PC-9 (cell line): ENCODE measurements around the gene TBPL2.

Experiments used
- CTCF ChIP-seq: fragments of 200-600 bp; sonication (generic); conservative IDR thresholded peaks from 2 replicates; pipeline ENCODE4 v1.6.1; 2017; ENCODE audit warnings: mixed run types, antibody characterized with exemption, mild to moderate bottlenecking, moderate library complexity
- EZH2 ChIP-seq: fragments of 200-600 bp; sonication (generic); IDR thresholded peaks from 2 replicates; pipeline ENCODE4 v1.8.0; 2017; ENCODE audit warnings: antibody characterized with exemption, low read depth

DNA sequence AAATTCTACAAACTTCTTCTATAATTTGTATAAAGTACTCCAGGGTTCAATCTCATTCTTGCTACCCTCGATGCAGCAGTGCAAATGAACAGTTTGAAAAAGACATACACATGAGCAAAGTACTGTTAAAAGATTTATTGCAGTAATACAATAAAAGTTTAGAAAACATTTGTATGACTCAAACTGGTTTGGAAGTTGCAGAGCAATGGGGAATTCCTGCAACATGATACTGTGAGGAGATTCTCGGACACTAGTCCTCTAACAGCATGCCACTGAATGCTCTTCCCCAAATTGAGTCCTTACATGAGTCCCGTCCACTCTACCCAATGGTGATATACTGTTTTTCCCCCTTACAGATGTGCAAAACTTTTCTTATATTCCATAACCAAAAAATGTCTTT, 74.1 kb downstream of the TBPL2 start:
- TF ChIP-seq CTCF (no peak), EZH2 (no peak)
